A673 (cell line): ENCODE measurements around the gene FAM228A. TPM values are rescaled to one million over a fixed set of nuclear protein-coding genes. Genes with fewer than 3 reads are reported as not detected.

ENCODE experiments used
- BruUV-seq: library from RNA; stranded (reverse); fragments of 400-500 nt; replicated peaks from 2 replicates; lab custom pipeline; 2021; lab: Mats Ljungman, UMichigan
- CTCF ChIA-PET: fragments of 300-600 bp; sonication (Branson Sonifier 250); formaldehyde crosslinking; loops from one replicate; lab custom pipeline; 2022; ENCODE audit warnings: antibody characterized with exemption; lab: Charles Lee
- POLR2A ChIA-PET: fragments of 300-600 bp; sonication (Branson Sonifier 250); formaldehyde crosslinking; loops from one replicate; lab custom pipeline; 2022; ENCODE audit warnings: antibody characterized with exemption; ENCODE audit not compliant: low non-redundant PET; lab: Charles Lee
- DNase-seq: peaks from one replicate; pipeline ENCODE4 v3.0.0-alpha.2; 2015; ENCODE audit warnings: low spot score
- H3K27ac ChIP-seq: fragments of 200-600 bp; sonication (generic); 2 replicates; pipeline ENCODE4 v1.5.1; 2016; ENCODE audit warnings: mixed run types, low read depth, mild to moderate bottlenecking, mixed read lengths, antibody characterized with exemption, low read length; ENCODE audit not compliant: poor library complexity, severe bottlenecking
- H3K27me3 ChIP-seq: fragments of 200-600 bp; sonication (generic); replicated peaks from 2 replicates; pipeline ENCODE4 v1.6.1; 2017; ENCODE audit warnings: mixed run types, low read depth, mild to moderate bottlenecking, mixed read lengths, antibody characterized with exemption, low read length; ENCODE audit not compliant: insufficient read depth, poor library complexity
- H3K36me3 ChIP-seq: fragments of 200-600 bp; sonication (generic); 2 replicates; pipeline ENCODE4 v1.6.1; 2016; ENCODE audit warnings: mixed run types, mild to moderate bottlenecking, mixed read lengths, antibody characterized with exemption, low read length; ENCODE audit not compliant: insufficient read depth, poor library complexity, severe bottlenecking
- H3K4me1 ChIP-seq: fragments of 200-600 bp; sonication (generic); 2 replicates; pipeline ENCODE4 v1.6.1; 2017; ENCODE audit warnings: mixed run types, mild to moderate bottlenecking, mixed read lengths, antibody characterized with exemption, low read length; ENCODE audit not compliant: insufficient read depth, poor library complexity, severe bottlenecking
- H3K4me3 ChIP-seq: fragments of 200-600 bp; sonication (generic); 2 replicates; pipeline ENCODE4 v1.5.1; 2016; ENCODE audit warnings: low read depth, mixed run types, mild to moderate bottlenecking, mixed read lengths, low read length; ENCODE audit not compliant: poor library complexity, severe bottlenecking
- H3K9me3 ChIP-seq: fragments of 200-600 bp; sonication (generic); 2 replicates; pipeline ENCODE4 v1.6.1; 2016; ENCODE audit warnings: mixed run types, low read depth, mild to moderate bottlenecking, mixed read lengths, antibody characterized with exemption, low read length; ENCODE audit not compliant: poor library complexity, severe bottlenecking
- EZH2 ChIP-seq: fragments of 200-600 bp; sonication (generic); IDR thresholded peaks from 2 replicates; pipeline ENCODE4 v1.6.1; 2017; ENCODE audit warnings: borderline replicate concordance, low read depth, mild to moderate bottlenecking, mixed read lengths, antibody characterized with exemption, low read length; ENCODE audit not compliant: poor library complexity, severe bottlenecking
- intact Hi-C: fragments of 100-400 bp; cut with micrococcal nuclease; formaldehyde crosslinking; loops from one replicate; pipeline ENCODE4 v1.10.0; 2022; ENCODE audit not compliant: unreplicated experiment
- total RNA-seq: library from RNA; stranded (reverse); gene quantifications from 2 replicates; pipeline ENCODE4 v1.2.3, GENCODE V29; 2021
- TF ChIP-seq, protein P1 (sequence below): fragments of 300-800, 200-600 bp; sonication (generic); conservative IDR thresholded peaks from 2 replicates; pipeline ENCODE4 v1.5.1; 2017; ENCODE audit warnings: low read depth, mild to moderate bottlenecking, antibody characterized with exemption, low read length, moderate library complexity, mixed read lengths

Gene FAM228A
- total RNA-seq, 1 experiment from 2014 or later: not detected

- H3K4me3 ChIP-seq: no peak overlapping the region
- TF ChIP-seq EZH2: no peak
- TF ChIP-seq, protein P1, sequence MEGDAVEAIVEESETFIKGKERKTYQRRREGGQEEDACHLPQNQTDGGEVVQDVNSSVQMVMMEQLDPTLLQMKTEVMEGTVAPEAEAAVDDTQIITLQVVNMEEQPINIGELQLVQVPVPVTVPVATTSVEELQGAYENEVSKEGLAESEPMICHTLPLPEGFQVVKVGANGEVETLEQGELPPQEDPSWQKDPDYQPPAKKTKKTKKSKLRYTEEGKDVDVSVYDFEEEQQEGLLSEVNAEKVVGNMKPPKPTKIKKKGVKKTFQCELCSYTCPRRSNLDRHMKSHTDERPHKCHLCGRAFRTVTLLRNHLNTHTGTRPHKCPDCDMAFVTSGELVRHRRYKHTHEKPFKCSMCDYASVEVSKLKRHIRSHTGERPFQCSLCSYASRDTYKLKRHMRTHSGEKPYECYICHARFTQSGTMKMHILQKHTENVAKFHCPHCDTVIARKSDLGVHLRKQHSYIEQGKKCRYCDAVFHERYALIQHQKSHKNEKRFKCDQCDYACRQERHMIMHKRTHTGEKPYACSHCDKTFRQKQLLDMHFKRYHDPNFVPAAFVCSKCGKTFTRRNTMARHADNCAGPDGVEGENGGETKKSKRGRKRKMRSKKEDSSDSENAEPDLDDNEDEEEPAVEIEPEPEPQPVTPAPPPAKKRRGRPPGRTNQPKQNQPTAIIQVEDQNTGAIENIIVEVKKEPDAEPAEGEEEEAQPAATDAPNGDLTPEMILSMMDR: no peak
- no peaks in the 10 kb centered on the region for H3K27me3 ChIP-seq
- ChIA-PET CTCF (interaction anchor here (0.9 kb wide), 1 partner anchor 338 kb away, joined by 6 read pairs; no protein-coding TSS in a partner anchor), POLR2A (no interaction called here)
- intact Hi-C loops: loop anchor here (10.0 kb wide), 1 partner anchor 338 kb away; no protein-coding TSS in a partner anchor
- H3K4me1 ChIP-seq: no peaks in the 10 kb centered on the region
- no TSS peak for BruUV-seq
- H3K27ac ChIP-seq: no peak overlapping the region
- H3K9me3 ChIP-seq: no peaks in the 10 kb centered on the region
- no peak for DNase-seq
- no peaks in the 10 kb centered on the region for H3K36me3 ChIP-seq
Measured at GRCh38 chr2:24162494-24162893, 12.4 kb upstream of the FAM228A start.

DNA sequence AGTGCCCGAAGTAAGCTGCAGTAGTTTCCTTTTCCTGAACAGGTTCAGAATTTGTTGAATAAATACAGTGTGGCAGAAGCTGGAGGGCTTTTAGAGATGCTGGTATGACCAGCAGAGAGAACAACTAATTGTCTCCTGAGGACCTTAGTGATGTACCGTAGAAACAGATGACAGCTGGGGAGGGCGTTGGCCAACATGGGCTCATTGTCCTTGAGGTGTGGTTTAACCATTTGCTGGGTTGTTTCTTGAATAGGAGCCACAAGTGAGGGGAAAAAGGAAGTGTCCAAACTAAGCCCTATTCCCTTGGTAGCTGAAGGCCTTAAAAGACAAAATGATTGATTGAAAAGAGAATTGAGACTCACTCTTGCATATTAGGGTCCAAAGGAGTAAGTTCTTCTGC lies 11.7 kb upstream of the FAM228A start:
- BruUV-seq: no TSS peak
- CTCF ChIA-PET: no interaction called here
- intact Hi-C loops: loop anchor here (10.0 kb wide), 1 partner anchor 338 kb away; no protein-coding TSS in a partner anchor

DNA sequence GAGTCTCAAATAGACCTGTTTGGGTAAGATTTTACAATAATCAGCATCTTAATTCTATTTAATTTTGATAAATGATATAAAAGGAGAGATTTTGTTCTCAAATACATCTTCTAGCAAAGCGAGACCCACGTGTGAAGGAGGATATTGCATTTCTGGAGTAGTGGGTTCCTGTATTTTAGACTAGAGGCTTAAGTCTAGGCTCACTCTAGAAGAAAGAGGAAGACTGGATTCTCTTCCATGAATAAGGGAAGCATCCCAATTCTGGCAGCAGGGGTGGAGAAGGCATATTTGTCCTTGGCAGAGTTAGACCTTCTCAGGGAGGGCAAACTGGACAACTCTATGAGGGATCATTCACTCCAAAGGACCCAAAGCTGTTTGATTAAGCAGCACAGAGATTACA lies 11.3 kb upstream of the FAM228A start:
- no TSS peak for BruUV-seq
- ChIA-PET CTCF (interaction anchor here (0.6 to 1.0 kb wide), 2 partner anchors 237 to 339 kb away, joined by 3 to 5 read pairs; partner anchors contain the start of gene ATAD2B), POLR2A (no interaction called here)
- H3K36me3 ChIP-seq: no peaks in the 10 kb centered on the region
- TF ChIP-seq, protein P1: no peak
- TF ChIP-seq EZH2: no peak
- DNase-seq: no peak
- H3K27me3 ChIP-seq: no peaks in the 10 kb centered on the region
- no peaks in the 10 kb centered on the region for H3K9me3 ChIP-seq
- no peaks in the 10 kb centered on the region for H3K4me1 ChIP-seq
- intact Hi-C loops: loop anchor here (10.0 kb wide), 1 partner anchor 339 kb away; no protein-coding TSS in a partner anchor
- H3K27ac ChIP-seq: no peak overlapping the region
- H3K4me3 ChIP-seq: no peak overlapping the region

More for the DNA sequence above, 11.7 kb upstream of the FAM228A start:
- POLR2A ChIA-PET: no interaction called here
- Histone ChIP-seq H3K27me3 (no peaks in the 10 kb centered on the region), H3K27ac (no peak overlapping the region), H3K9me3 (no peaks in the 10 kb centered on the region), H3K4me3 (no peak overlapping the region), H3K4me1 (no peaks in the 10 kb centered on the region), H3K36me3 (no peaks in the 10 kb centered on the region)
- no peak for DNase-seq
- TF ChIP-seq, protein P1: no peak
- TF ChIP-seq EZH2: no peak
